HFFc6 (cell line): ENCODE results near the gene ATP5MC2. TPM values are rescaled to one million over a fixed set of nuclear protein-coding genes. Genes with fewer than 3 reads are reported as not detected.

Source experiments
- DNase-seq: peaks from one replicate; pipeline ENCODE4 v3.0.0-alpha.2; 2018
- H3K27ac Mint-ChIP-seq: 2 replicates; pipeline ENCODE4 v1.8.0; 2020; ENCODE audit warnings: mild to moderate bottlenecking, mixed read lengths
- H3K27me3 Mint-ChIP-seq: 2 replicates; pipeline ENCODE4 v1.8.0; 2021; ENCODE audit warnings: mild to moderate bottlenecking, moderate library complexity, mixed read lengths; ENCODE audit not compliant: insufficient read depth
- H3K36me3 Mint-ChIP-seq: 2 replicates; pipeline ENCODE4 v1.8.0; 2021; ENCODE audit warnings: low read depth, mixed read lengths
- H3K4me1 Mint-ChIP-seq: 2 replicates; pipeline ENCODE4 v1.8.0; 2020; ENCODE audit warnings: low read depth, mixed read lengths
- H3K4me3 Mint-ChIP-seq: 2 replicates; pipeline ENCODE4 v1.8.0; 2020; ENCODE audit warnings: mild to moderate bottlenecking, moderate library complexity, mixed read lengths
- H3K9me3 Mint-ChIP-seq: 2 replicates; pipeline ENCODE4 v1.8.0; 2020; ENCODE audit warnings: mild to moderate bottlenecking, mixed read lengths
- total RNA-seq, 6 experiments: library from RNA; stranded (reverse); fragmentation: NEBNext Ultra II Directional; extraction: Animal tissue kit (Norgen Biotek cat#: 25700); gene quantifications; 2 replicates in 1 of 6; 3 replicates in 5 of 6; pipeline ENCODE4 v1.2.3, GENCODE V29; 2021
- TF ChIP-seq, protein P1 (sequence below): fragments of 200-600 bp; sonication (generic); IDR thresholded peaks from 2 replicates; pipeline ENCODE4 v1.5.0; 2021; ENCODE audit warnings: antibody characterized with exemption, mild to moderate bottlenecking

Gene ATP5MC2
- total RNA-seq, 6 experiments from 2014 or later = 257 to 366 (median 308) TPM

DNA sequence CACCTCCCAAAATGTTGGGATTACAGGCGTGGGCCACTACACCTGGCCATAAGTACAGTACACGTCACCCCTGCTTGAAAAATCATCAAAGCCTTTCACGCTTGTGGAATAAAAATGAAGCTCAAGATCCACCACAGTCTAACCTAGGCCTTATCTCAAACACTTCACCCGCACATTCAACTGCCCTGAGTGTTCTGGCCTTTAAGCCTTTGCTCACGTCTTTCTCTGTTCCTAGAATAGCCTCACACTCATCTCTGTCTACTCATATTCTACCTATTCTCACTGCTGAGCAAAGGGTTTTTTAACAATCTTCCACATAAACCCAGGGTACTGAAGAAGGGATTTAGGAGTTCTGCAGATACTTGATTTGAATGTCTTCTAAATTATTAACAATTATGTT, 41.4 kb upstream of the ATP5MC2 start:
- peaks cover 26% of the 10 kb centered on the region for H3K36me3 Mint-ChIP-seq
- TF ChIP-seq, protein P1, sequence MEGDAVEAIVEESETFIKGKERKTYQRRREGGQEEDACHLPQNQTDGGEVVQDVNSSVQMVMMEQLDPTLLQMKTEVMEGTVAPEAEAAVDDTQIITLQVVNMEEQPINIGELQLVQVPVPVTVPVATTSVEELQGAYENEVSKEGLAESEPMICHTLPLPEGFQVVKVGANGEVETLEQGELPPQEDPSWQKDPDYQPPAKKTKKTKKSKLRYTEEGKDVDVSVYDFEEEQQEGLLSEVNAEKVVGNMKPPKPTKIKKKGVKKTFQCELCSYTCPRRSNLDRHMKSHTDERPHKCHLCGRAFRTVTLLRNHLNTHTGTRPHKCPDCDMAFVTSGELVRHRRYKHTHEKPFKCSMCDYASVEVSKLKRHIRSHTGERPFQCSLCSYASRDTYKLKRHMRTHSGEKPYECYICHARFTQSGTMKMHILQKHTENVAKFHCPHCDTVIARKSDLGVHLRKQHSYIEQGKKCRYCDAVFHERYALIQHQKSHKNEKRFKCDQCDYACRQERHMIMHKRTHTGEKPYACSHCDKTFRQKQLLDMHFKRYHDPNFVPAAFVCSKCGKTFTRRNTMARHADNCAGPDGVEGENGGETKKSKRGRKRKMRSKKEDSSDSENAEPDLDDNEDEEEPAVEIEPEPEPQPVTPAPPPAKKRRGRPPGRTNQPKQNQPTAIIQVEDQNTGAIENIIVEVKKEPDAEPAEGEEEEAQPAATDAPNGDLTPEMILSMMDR = no peak

DNA sequence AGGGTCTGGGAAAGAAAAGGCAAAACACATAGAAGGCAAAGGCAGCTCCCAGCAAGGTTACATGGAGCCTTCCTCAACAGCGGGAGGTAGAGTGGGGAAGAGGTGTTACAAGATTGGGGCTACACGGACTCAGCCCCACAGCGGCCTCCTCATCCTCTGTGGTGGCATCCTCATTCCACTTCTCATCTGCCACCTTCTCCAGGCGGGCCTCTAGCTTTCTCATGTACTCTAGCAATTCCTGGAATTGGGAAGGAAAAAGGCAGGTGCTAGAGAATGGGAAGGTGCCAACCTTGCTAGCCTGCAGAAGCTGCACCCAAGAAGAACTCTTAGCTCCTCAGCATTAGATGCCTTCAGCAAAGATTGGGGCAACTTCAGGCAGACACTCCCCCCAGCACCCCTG, 38.1 kb upstream of the ATP5MC2 start:
- peaks cover 8% of the 10 kb centered on the region for H3K27me3 Mint-ChIP-seq
- no peak overlapping the region for H3K4me3 Mint-ChIP-seq
- peaks cover 18% of the 10 kb centered on the region for H3K36me3 Mint-ChIP-seq

More for the DNA sequence above, 41.4 kb upstream of the ATP5MC2 start:
- Mint-ChIP-seq H3K4me1 (peaks cover 6% of the 10 kb centered on the region; the same call in 1 of the 2 replicates), H3K4me3 (no peak overlapping the region), H3K27ac (no peak overlapping the region), H3K9me3 (no peaks in the 10 kb centered on the region), H3K27me3 (no peaks in the 10 kb centered on the region; the same call in 1 of the 2 replicates)
- DNase-seq = no peak

DNA sequence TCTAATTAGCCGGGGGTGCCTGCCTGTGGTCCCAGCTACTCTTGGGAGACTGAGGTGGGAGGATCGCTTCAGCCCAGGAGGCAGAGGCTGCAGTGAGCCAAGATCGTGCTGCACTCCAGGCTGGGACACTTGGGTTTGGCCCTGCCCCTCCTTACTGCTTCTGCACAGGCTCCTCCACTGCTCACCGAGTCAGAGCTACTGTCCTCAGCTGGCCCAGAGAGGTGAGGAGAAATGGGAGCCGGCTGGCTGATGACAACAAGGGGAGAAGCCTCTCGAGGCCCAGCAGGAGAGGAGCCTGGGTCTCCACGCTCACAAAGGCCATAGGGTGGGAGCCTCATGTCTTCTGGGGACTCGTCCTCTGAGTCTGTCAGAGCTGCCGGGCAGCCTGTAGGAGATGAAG, 37.6 kb upstream of the ATP5MC2 start:
- no peak for DNase-seq
- Mint-ChIP-seq H3K4me1 (peaks cover 6% of the 10 kb centered on the region; the same call in 1 of the 2 replicates), H3K27me3 (peaks cover 9% of the 10 kb centered on the region), H3K36me3 (peaks cover 18% of the 10 kb centered on the region), H3K9me3 (no peaks in the 10 kb centered on the region), H3K27ac (no peak overlapping the region), H3K4me3 (no peak overlapping the region)
- TF ChIP-seq, protein P1 = no peak

More for the DNA sequence above, 38.1 kb upstream of the ATP5MC2 start:
- TF ChIP-seq, protein P1 = no peak
- DNase-seq = no peak
- Mint-ChIP-seq H3K27ac (no peak overlapping the region), H3K4me1 (peaks cover 6% of the 10 kb centered on the region; the same call in 1 of the 2 replicates), H3K9me3 (no peaks in the 10 kb centered on the region)

DNA sequence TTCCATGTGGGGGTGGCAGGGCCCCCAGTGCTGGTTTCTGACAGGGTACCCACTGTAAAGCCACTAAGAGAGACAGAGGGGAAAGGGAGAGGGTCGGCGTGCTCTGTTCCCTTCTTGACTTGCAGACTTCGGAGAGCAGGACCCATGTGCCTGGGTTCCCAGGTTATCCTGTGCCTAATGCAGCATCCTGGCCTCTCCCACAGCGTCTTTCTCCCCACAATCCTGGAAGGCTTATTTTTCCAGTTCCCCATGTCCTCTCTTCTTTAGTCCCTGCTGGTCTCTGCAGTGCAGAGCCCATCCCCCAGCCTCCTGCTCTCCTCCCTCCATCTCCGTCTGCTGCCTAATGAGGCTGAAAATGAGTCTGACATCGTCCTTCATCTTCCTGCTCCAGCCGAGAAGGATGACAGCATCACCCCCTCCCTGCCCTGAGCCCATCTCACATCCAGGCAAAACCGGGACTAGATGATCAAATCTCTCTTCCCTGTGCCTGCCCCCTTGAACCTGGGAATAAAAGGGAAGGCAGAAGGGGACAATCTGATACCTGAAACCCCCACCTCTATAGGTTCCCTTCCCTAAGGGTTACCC, 36.3 kb upstream of the ATP5MC2 start:
- H3K4me1 Mint-ChIP-seq = peaks cover 6% of the 10 kb centered on the region; the same call in 1 of the 2 replicates
- no peaks in the 10 kb centered on the region for H3K9me3 Mint-ChIP-seq
- TF ChIP-seq, protein P1 = no peak
- no peak for DNase-seq
- peaks cover 18% of the 10 kb centered on the region for H3K36me3 Mint-ChIP-seq
- no peak overlapping the region for H3K4me3 Mint-ChIP-seq
- no peak overlapping the region for H3K27ac Mint-ChIP-seq
- peaks cover 9% of the 10 kb centered on the region for H3K27me3 Mint-ChIP-seq

DNA sequence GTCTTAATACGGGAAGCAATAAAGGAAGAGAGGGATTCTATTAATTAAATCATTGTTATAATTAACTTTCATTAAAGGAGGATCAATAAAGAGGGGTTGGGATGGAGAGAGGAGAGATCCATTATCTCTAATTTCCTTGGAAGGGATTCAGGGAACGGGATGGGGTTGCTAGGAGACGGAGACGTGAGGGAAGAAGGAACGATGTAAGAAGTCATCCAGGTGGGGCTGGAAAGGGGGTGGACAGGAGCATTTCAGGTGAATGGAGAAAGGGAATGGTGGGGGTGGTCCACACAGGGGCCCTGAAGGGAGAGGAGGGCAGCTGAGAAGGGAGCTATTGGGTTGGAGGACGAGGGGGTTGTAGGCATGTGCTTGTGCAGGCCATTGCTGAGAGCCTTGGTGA, 34.2 kb upstream of the ATP5MC2 start:
- TF ChIP-seq, protein P1 = no peak
- Mint-ChIP-seq H3K4me3 (no peak overlapping the region), H3K9me3 (no peaks in the 10 kb centered on the region), H3K4me1 (peaks cover 6% of the 10 kb centered on the region; the same call in 1 of the 2 replicates), H3K27ac (no peak overlapping the region), H3K27me3 (peaks cover 25% of the 10 kb centered on the region), H3K36me3 (0 out of 2 replicates have a peak, but pooled peaks cover 8% of the 10 kb centered on the region)
- no peak for DNase-seq
